Keratinocyte (primary cell): ENCODE results near the gene RIOK3. TPM values are rescaled to one million over a fixed set of nuclear protein-coding genes. Genes with fewer than 3 reads are reported as not detected.

ENCODE experiments used
- DNase-seq: peaks from one replicate; pipeline ENCODE4 v3.0.0-alpha.2; 2011; ENCODE audit warnings: low read depth, missing footprints, low spot score
- FAIRE-seq: peaks from 2 replicates; lab custom pipeline; 2011; peaks lifted over from hg19 to GRCh38; lab: Jason Lieb, UNC
- H2AFZ ChIP-seq: 2 replicates; pipeline ENCODE4 v1.6.0; 2012; ENCODE audit warnings: low read length, control low read depth, inconsistent platforms; ENCODE audit not compliant: control insufficient read depth
- H3K27ac ChIP-seq: 2 replicates; pipeline ENCODE4 v1.5.1; 2011; ENCODE audit warnings: low read length; ENCODE audit not compliant: control insufficient read depth, insufficient read depth
- H3K27me3 ChIP-seq: 3 replicates; pipeline ENCODE4 v1.6.0; 2011; ENCODE audit warnings: low read length; ENCODE audit not compliant: control insufficient read depth, insufficient read depth; ENCODE audit errors: extremely low read depth
- H3K36me3 ChIP-seq, 2 experiments: 2 replicates in 1 of 2; 3 replicates in 1 of 2; pipeline ENCODE4 v1.5.1; 2011; ENCODE audit warnings: low read length in 2 of 2, mild to moderate bottlenecking in 1 of 2; ENCODE audit not compliant: control insufficient read depth in 2 of 2, insufficient read depth in 2 of 2; ENCODE audit errors: extremely low read depth in 1 of 2
- H3K4me1 ChIP-seq: 3 replicates; pipeline ENCODE4 v1.5.1; 2011; ENCODE audit warnings: low read length; ENCODE audit not compliant: control insufficient read depth, insufficient read depth; ENCODE audit errors: extremely low read depth
- H3K4me2 ChIP-seq: 3 replicates; pipeline ENCODE4 v1.6.0; 2011; ENCODE audit warnings: low read depth, low read length; ENCODE audit not compliant: control insufficient read depth, insufficient read depth; ENCODE audit errors: extremely low read depth
- H3K4me3 ChIP-seq, 3 experiments: fragments of 200-600 bp in 1 of 3; sonication (generic) in 1 of 3; 2 replicates in 2 of 3; 3 replicates in 1 of 3; pipeline ENCODE4 v1.5.1; 2011 to 2016; ENCODE audit warnings: low read length in 3 of 3, mild to moderate bottlenecking in 3 of 3, control low read depth in 2 of 3, inconsistent platforms in 1 of 3, low read depth in 1 of 3, mixed read lengths in 1 of 3, mixed run types in 1 of 3, moderate library complexity in 1 of 3; ENCODE audit not compliant: control insufficient read depth in 2 of 3, insufficient read depth in 2 of 3; ENCODE audit errors: extremely low read depth in 1 of 3
- H3K79me2 ChIP-seq: 2 replicates; pipeline ENCODE4 v1.6.0; 2012; ENCODE audit warnings: low read length; ENCODE audit not compliant: control insufficient read depth, insufficient read depth
- H3K9ac ChIP-seq: 3 replicates; pipeline ENCODE4 v1.6.0; 2011; ENCODE audit warnings: low read length; ENCODE audit not compliant: control insufficient read depth, insufficient read depth; ENCODE audit errors: extremely low read depth
- H3K9me1 ChIP-seq: 3 replicates; pipeline ENCODE4 v1.6.0; 2011; ENCODE audit warnings: low read length; ENCODE audit not compliant: control insufficient read depth, insufficient read depth; ENCODE audit errors: extremely low read depth
- H3K9me3 ChIP-seq: 2 replicates; pipeline ENCODE4 v1.5.1; 2012; ENCODE audit warnings: low read depth, low read length; ENCODE audit not compliant: control insufficient read depth
- H4K20me1 ChIP-seq: 3 replicates; pipeline ENCODE4 v1.6.0; 2011; ENCODE audit warnings: low read length; ENCODE audit not compliant: control insufficient read depth, insufficient read depth; ENCODE audit errors: extremely low read depth
- CTCF ChIP-seq, 3 experiments: IDR thresholded peaks in 1 of 3; conservative IDR thresholded peaks in 1 of 3; optimal IDR thresholded peaks in 1 of 3; 2 replicates in 2 of 3; 3 replicates in 1 of 3; pipeline versions ENCODE3 to v1.5.1; 2011; ENCODE audit warnings: low read length in 3 of 3, mild to moderate bottlenecking in 3 of 3, moderate library complexity in 2 of 3, control low read depth in 1 of 3, inconsistent platforms in 1 of 3; ENCODE audit not compliant: insufficient read depth in 2 of 3; ENCODE audit errors: extremely low read depth in 1 of 3
- EZH2 ChIP-seq: IDR thresholded peaks from one replicate; pipeline ENCODE4 v1.6.1; 2012; ENCODE audit warnings: inconsistent platforms, mild to moderate bottlenecking, low read length, moderate library complexity
- dilution Hi-C: fragments of 300-500 bp; cut with MboI; formaldehyde crosslinking; loops from one replicate; pipeline ENCODE4 v1.7.0; 2020; ENCODE audit warnings: low sequenced_read_pairs; ENCODE audit not compliant: extremely low pct_ligation_motif_present
- polyA minus RNA-seq, 3 experiments: library from RNA; depleted of rRNA, polyadenylated mRNA; stranded (reverse); fragments of >200 nt; gene quantifications; 1 replicate in 1 of 3; 2 replicates in 1 of 3; 3 replicates in 1 of 3; pipeline ENCODE4 v1.2.3, GENCODE V29; 2011
- polyA plus RNA-seq, 5 experiments: library from polyadenylated mRNA; depleted of rRNA in 3 of 5; stranded (reverse) in 3 of 5; stranded (forward) in 1 of 5; unstranded in 1 of 5; fragments of >200 nt; gene quantifications; 1 replicate in 1 of 5; 2 replicates in 3 of 5; 3 replicates in 1 of 5; pipeline versions ENCODE4 v1.2.1 to v1.2.3, GENCODE V29; 2011 to 2012; ENCODE audit warnings: missing spikeins in 2 of 5, low read depth in 1 of 5, low replicate concordance in 1 of 5

RIOK3 gene
- polyA plus RNA-seq: 34.7 to 68.6 TPM (median 46.7 TPM) in 3 replicates
- polyA plus RNA-seq (2011; ENCODE audit: low read depth): 61.6 TPM
- polyA plus RNA-seq (2011; cell fraction: cytosol; rRNA removed): 29.3 and 50.5 TPM in 2 replicates
- 76.1 and 104 TPM in 2 replicates for polyA plus RNA-seq (2011; cell fraction: nucleus; rRNA removed)
- 44.2 and 83.2 TPM in 2 replicates for polyA plus RNA-seq (2012; ENCODE audit: low replicate concordance)
- 14.4 to 53.8 TPM (median 38.9 TPM) in 3 replicates for polyA minus RNA-seq
- 46.4 TPM for polyA minus RNA-seq (2011; cell fraction: cytosol; rRNA and poly(A)+ RNA removed)
- 34.4 and 46.0 TPM in 2 replicates for polyA minus RNA-seq (2011; cell fraction: nucleus; rRNA and poly(A)+ RNA removed)

DNA sequence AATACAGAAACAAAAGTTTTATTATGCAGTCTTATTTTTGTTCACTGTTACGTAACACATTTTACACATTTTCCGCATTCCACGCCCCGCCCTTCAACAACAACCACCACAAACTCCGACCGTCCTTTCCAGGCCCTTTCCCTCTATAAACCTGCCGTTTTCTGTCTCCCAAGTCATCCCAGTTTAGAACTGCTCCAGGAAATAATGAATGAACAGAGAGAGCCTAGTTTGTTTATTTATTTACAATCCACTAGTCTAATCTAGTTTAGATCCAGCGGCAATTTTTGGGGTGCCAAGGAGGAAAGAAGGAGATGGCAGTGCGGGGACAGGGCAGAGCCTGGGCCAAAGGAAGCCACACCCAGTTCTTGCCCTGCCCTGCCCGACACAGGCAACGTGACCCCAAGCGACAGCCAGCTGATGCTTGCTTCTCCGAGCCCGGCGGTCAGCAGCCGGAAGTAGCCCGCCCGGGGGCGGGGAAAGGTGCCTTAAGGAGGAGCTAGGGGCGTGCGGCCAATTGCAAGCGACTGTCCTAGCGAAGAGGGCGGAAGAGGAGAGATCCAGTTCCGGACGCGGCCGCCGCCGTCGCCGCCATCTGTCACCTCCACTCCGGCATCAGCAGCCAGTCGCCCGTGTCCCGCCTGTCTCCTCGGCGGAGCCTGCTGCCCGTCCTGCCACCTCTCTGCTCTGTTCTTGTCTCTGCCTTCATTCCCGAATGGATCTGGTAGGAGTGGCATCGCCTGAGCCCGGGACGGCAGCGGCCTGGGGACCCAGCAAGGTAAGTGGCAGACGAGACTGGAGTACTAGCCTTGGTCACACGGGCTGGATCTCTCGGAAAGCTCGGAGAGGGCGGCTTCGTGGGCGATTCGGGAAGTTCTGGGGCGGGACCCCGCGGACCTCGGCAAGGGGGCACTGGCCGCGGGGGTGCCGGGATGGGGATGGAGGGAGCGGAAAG lies at the start of gene RIOK3:
RIOK3 (plus strand) TSS at position 560 of the 952 bp plus-strand sequence; CDS start at position 713, 153 bp downstream.
- FAIRE-seq: no peak
- Histone ChIP-seq H3K9ac (peak within 1 kb of the TSS; percentile 100), H4K20me1 (peaks cover 9% of the 10 kb centered on the region)

GRCh38 chr18:23403310-23403709 lies 49.8 kb upstream of the RIOK3 start:
- no peaks in the 10 kb centered on the region for H3K9me3 ChIP-seq
- no peak for TF ChIP-seq CTCF (optimal IDR thresholded peaks at IDR 0.05 in 1 of 3, IDR thresholded peaks at IDR 0.05 in 1 of 3, conservative IDR thresholded peaks at IDR 0.05 in 1 of 3; ENCODE audit: extremely low read depth in 1 of 3, insufficient read depth in 2 of 3, low read length in 3 of 3)
- TF ChIP-seq EZH2: no peak
- no peak overlapping the region for H3K4me2 ChIP-seq
- no peaks in the 10 kb centered on the region for H3K79me2 ChIP-seq
- H3K9ac ChIP-seq: no peak overlapping the region
- H3K27ac ChIP-seq: no peak overlapping the region
- dilution Hi-C loops: no loop called here
- H3K27me3 ChIP-seq: no peaks in the 10 kb centered on the region
- no peak overlapping the region for H3K4me3 ChIP-seq
- peaks cover 0 to 6% of the 10 kb centered on the region in 2 experiments for H3K36me3 ChIP-seq
- no peak overlapping the region for H2AFZ ChIP-seq
- no peaks in the 10 kb centered on the region for H4K20me1 ChIP-seq
- no peaks in the 10 kb centered on the region for H3K9me1 ChIP-seq
- no peaks in the 10 kb centered on the region for H3K4me1 ChIP-seq
- DNase-seq (no peak), FAIRE-seq (no peak)

More for the DNA sequence above, at the start of gene RIOK3:
- dilution Hi-C loops: no loop called here
- Histone ChIP-seq H3K9me1 (no peaks in the 10 kb centered on the region), H3K27me3 (no peaks in the 10 kb centered on the region), H3K27ac (peak within 1 kb of the TSS; percentile 98), H2AFZ (peak within 1 kb of the TSS; percentile 91), H3K36me3 (peaks cover 0 to 3% of the 10 kb centered on the region in 2 experiments), H3K4me2 (peak within 1 kb of the TSS; percentile 81), H3K9me3 (no peaks in the 10 kb centered on the region), H3K79me2 (peaks cover 47% of the 10 kb centered on the region), H3K4me3 (peak within 1 kb of the TSS; percentile 80 to 99 (median 95)), H3K4me1 (peaks cover 14% of the 10 kb centered on the region)
- no peak for TF ChIP-seq EZH2
- no peak for TF ChIP-seq CTCF (optimal IDR thresholded peaks at IDR 0.05 in 1 of 3, IDR thresholded peaks at IDR 0.05 in 1 of 3, conservative IDR thresholded peaks at IDR 0.05 in 1 of 3; ENCODE audit: extremely low read depth in 1 of 3, insufficient read depth in 2 of 3, low read length in 3 of 3)
- peak; percentile 83 for DNase-seq
